GM19455 (cell line): ENCODE data around the gene G2E3.

Experiments
- ATAC-seq: cut with Tn5 transposase; IDR thresholded peaks from one replicate; pipeline ENCODE4 v1.9.1; 2021; ENCODE audit not compliant: unreplicated experiment

The G2E3 gene

DNA sequence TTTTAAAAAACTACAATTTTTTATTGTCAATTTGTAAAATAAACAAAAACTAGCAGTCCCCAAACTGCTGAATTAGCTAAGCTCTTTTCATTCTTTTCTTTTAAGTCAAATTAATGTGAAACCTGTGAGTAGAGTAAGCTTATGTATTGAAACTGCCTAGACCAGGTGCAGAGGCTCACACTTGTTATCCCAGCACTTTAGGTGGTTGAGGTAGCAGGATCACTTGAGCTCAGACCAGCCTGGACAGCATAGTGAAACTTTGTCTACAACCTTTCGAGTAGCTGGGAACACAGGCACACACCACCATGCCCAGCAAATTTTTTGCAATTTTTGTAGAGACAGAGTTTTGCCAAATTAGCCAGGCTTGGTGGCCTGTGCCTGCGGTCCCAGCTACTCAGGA lies 89.5 kb downstream of the G2E3 start:
- no peak for ATAC-seq

- no peak for ATAC-seq
Measured at GRCh38 chr14:30651937-30652336, 93.0 kb downstream of the G2E3 start.

- ATAC-seq = no peak
Measured at GRCh38 chr14:30655124-30655523, 96.2 kb downstream of the G2E3 start.

- ATAC-seq = no peak
Measured at GRCh38 chr14:30655658-30656057, 96.7 kb downstream of the G2E3 start.

DNA sequence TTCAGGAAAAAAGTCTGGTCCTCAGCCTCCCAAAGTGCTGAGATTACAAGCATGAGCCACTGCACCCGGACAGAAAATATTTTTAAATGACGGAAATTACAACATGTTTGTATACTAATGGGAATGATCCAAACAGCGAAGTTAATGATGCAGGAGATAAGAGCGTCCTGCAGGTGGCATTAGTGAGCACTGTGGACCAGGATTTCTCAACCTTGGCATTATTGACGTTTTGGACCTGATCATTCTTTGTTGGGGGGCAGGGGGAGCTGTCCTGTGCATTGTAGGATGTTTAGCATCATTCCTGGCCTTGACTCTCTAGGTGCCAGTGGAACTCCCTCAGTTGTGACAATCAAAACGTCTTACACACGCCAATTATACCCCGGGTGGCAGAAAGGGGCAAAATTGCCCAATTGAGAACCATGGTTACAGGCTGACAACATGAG lies 97.3 kb downstream of the G2E3 start:
- ATAC-seq = no peak

DNA sequence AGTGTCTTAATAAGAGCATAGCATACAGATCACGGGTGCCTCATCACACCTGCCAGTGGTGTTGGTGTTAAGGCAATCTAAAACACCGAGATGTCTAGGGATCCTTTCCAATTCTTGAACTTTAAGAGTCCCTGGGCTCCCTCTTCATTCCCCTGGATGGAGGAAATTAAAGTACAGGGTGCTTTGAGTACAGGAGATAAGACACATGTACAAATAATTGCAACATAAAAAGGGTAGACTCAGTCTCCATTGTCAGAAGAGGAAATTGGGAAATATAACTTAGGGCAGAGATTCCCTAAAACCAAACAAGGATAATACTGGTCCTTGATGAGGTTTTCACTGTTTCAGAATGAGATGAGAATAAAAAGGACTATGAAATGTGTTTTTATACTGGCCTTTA lies 98.1 kb downstream of the G2E3 start:
- ATAC-seq = no peak

- ATAC-seq = no peak
Measured at GRCh38 chr14:30657606-30658163, 98.7 kb downstream of the G2E3 start.

- ATAC-seq = no peak
Measured at GRCh38 chr14:30658645-30659044, 99.7 kb downstream of the G2E3 start.

- no peak for ATAC-seq
Measured at GRCh38 chr14:30669594-30669993, 110.6 kb downstream of the G2E3 start.
